HG02610 (cell line): ENCODE data around the gene AXDND1.
"Not testable (repeated sequence)": the region's sequence is repeated elsewhere in the genome, so short reads cannot be mapped to it uniquely, and the experiment has no call there.

Experiments used
- ATAC-seq: cut with Tn5 transposase; IDR thresholded peaks from one replicate; pipeline ENCODE4 v1.9.1; 2021; ENCODE audit warnings: mild to moderate bottlenecking, moderate library complexity; ENCODE audit not compliant: unreplicated experiment

Gene AXDND1

GRCh38 chr1:179361631-179362030, 4.1 kb upstream of the AXDND1 start:
- ATAC-seq, result not testable (repeated sequence)

- no peak for ATAC-seq
Measured at GRCh38 chr1:179366093-179366800, 476 bp downstream of the AXDND1 start.

GRCh38 chr1:179369751-179370341, 4.1 kb downstream of the AXDND1 start:
- peak; percentile 28 for ATAC-seq

- ATAC-seq, result no peak
Measured at GRCh38 chr1:179372160-179372559, 6.4 kb downstream of the AXDND1 start.

GRCh38 chr1:179376223-179376622, 10.5 kb downstream of the AXDND1 start:
- no peak for ATAC-seq

- no peak for ATAC-seq
Measured at GRCh38 chr1:179380299-179380698, 14.5 kb downstream of the AXDND1 start.

GRCh38 chr1:179384027-179384426, 18.3 kb downstream of the AXDND1 start:
- no peak for ATAC-seq

- no peak for ATAC-seq
Measured at GRCh38 chr1:179385510-179385909, 19.7 kb downstream of the AXDND1 start.

GRCh38 chr1:179393721-179394120, 27.9 kb downstream of the AXDND1 start:
- no peak for ATAC-seq

GRCh38 chr1:179399399-179399798, 33.6 kb downstream of the AXDND1 start:
- not testable (repeated sequence) for ATAC-seq

- ATAC-seq, result not testable (repeated sequence)
Measured at GRCh38 chr1:179417760-179418159, 52.0 kb downstream of the AXDND1 start.

- not testable (repeated sequence) for ATAC-seq
Measured at GRCh38 chr1:179418706-179419105, 52.9 kb downstream of the AXDND1 start.

GRCh38 chr1:179424610-179425009, 58.8 kb downstream of the AXDND1 start:
- ATAC-seq, result no peak

GRCh38 chr1:179425186-179425585, 59.4 kb downstream of the AXDND1 start:
- no peak for ATAC-seq

GRCh38 chr1:179437171-179437570, 71.4 kb downstream of the AXDND1 start:
- ATAC-seq, result no peak

GRCh38 chr1:179439646-179440045, 73.9 kb downstream of the AXDND1 start:
- not testable (repeated sequence) for ATAC-seq

GRCh38 chr1:179440301-179440700, 74.5 kb downstream of the AXDND1 start:
- ATAC-seq, result not testable (repeated sequence)

GRCh38 chr1:179440971-179441370, 75.2 kb downstream of the AXDND1 start:
- ATAC-seq, result no peak

GRCh38 chr1:179441501-179441900, 75.7 kb downstream of the AXDND1 start:
- ATAC-seq, result no peak

GRCh38 chr1:179442846-179443245, 77.1 kb downstream of the AXDND1 start:
- not testable (repeated sequence) for ATAC-seq

GRCh38 chr1:179445593-179445992, 79.8 kb downstream of the AXDND1 start:
- no peak for ATAC-seq

GRCh38 chr1:179447489-179447888, 81.7 kb downstream of the AXDND1 start:
- ATAC-seq, result no peak
